ENCODE results near the gene MTMR2. TPM values are rescaled to one million over a fixed set of nuclear protein-coding genes. Genes with fewer than 3 reads are reported as not detected.

Gene MTMR2
- 12.3 TPM for polyA plus RNA-seq (2012; ENCODE audit: low read depth, missing spikeins)

DNA sequence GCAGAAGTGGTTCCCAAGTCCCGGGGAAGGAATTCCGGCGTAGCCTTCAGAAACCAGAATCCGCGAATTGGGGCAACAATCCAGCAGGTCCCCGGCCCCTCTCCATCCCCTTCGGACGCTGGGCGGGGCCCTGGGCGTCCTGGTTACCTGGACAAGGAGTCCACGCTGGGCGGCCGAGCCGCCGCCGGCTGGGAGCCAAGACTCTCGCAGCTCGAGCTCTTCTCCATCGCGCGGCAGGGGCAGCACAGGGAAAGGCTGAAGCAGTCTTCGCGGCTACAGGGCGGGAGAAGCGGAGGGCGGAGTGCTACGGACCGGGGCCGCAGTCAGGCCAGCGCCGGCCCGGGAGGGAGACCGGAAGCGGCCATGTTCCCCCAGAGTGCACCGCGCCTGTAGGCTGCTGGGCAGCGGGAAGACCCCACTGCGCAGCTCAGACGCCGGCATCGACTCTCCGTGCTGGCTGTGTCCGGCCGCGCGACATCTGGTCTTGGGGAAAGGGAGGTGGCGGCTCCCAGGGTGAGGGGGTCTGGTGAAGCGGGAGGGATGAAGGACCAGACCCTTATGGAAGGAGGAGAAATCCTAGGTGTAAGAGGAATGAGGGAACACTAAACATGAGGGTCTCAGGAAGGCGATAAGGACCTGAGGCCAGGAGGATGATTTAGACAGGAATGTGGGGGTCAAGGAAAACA lies at the start of gene MTMR2:
Gene MTMR2, minus strand, starts transcription at position 380 of the 686 bp plus-strand sequence. Its CDS starts 153 bp downstream, at position 227.
- DNase-seq (ENCODE audit: insufficient read length, low spot score): peak; percentile 59
- TF ChIP-seq POLR2A (IDR thresholded peaks at IDR 0.05; ENCODE audit: low read depth, low read length) (peak; percentile 95), POLR2AphosphoS5 (IDR thresholded peaks at IDR 0.05; ENCODE audit: low read depth, low read length) (peak; percentile 96), SPI1 (IDR thresholded peaks at IDR 0.05; ENCODE audit: low read depth, low read length) (no peak), PAX5 (IDR thresholded peaks at IDR 0.05; ENCODE audit: insufficient read depth, low read length, severe bottlenecking) (no peak), POU2F2 (IDR thresholded peaks at IDR 0.05; ENCODE audit: low read depth, low read length) (peak; percentile 83), TAF1 (IDR thresholded peaks at IDR 0.05; ENCODE audit: low read depth, low read length) (peak; percentile 92)
- peak; percentile 87 for FAIRE-seq

- TF ChIP-seq POU2F2 (IDR thresholded peaks at IDR 0.05; ENCODE audit: low read depth, low read length): no peak
- TF ChIP-seq SPI1 (IDR thresholded peaks at IDR 0.05; ENCODE audit: low read depth, low read length): no peak
- TF ChIP-seq POLR2AphosphoS5 (IDR thresholded peaks at IDR 0.05; ENCODE audit: low read depth, low read length): no peak
- TF ChIP-seq TAF1 (IDR thresholded peaks at IDR 0.05; ENCODE audit: low read depth, low read length): no peak
- TF ChIP-seq PAX5 (IDR thresholded peaks at IDR 0.05; ENCODE audit: insufficient read depth, low read length, severe bottlenecking): no peak
- no peak for TF ChIP-seq POLR2A (IDR thresholded peaks at IDR 0.05; ENCODE audit: low read depth, low read length)
- no peak for FAIRE-seq
- no peak for DNase-seq (ENCODE audit: insufficient read length, low spot score)
Observed at GRCh38 chr11:95972060-95972459, 48.2 kb upstream of the MTMR2 start.

GRCh38 chr11:95968585-95968984 lies 44.7 kb upstream of the MTMR2 start:
- no peak for DNase-seq (ENCODE audit: insufficient read length, low spot score)
- TF ChIP-seq POU2F2 (IDR thresholded peaks at IDR 0.05; ENCODE audit: low read depth, low read length) (no peak), POLR2AphosphoS5 (IDR thresholded peaks at IDR 0.05; ENCODE audit: low read depth, low read length) (no peak), TAF1 (IDR thresholded peaks at IDR 0.05; ENCODE audit: low read depth, low read length) (no peak), SPI1 (IDR thresholded peaks at IDR 0.05; ENCODE audit: low read depth, low read length) (no peak), PAX5 (IDR thresholded peaks at IDR 0.05; ENCODE audit: insufficient read depth, low read length, severe bottlenecking) (no peak), POLR2A (IDR thresholded peaks at IDR 0.05; ENCODE audit: low read depth, low read length) (no peak)
- no peak for FAIRE-seq

GRCh38 chr11:95964281-95964680 lies 40.4 kb upstream of the MTMR2 start:
- FAIRE-seq (no peak), DNase-seq (ENCODE audit: insufficient read length, low spot score) (no peak)
- no peak for TF ChIP-seq PAX5 (IDR thresholded peaks at IDR 0.05; ENCODE audit: insufficient read depth, low read length, severe bottlenecking)
- TF ChIP-seq POLR2A (IDR thresholded peaks at IDR 0.05; ENCODE audit: low read depth, low read length): no peak
- no peak for TF ChIP-seq TAF1 (IDR thresholded peaks at IDR 0.05; ENCODE audit: low read depth, low read length)
- TF ChIP-seq POU2F2 (IDR thresholded peaks at IDR 0.05; ENCODE audit: low read depth, low read length): no peak
- no peak for TF ChIP-seq POLR2AphosphoS5 (IDR thresholded peaks at IDR 0.05; ENCODE audit: low read depth, low read length)
- no peak for TF ChIP-seq SPI1 (IDR thresholded peaks at IDR 0.05; ENCODE audit: low read depth, low read length)

DNA sequence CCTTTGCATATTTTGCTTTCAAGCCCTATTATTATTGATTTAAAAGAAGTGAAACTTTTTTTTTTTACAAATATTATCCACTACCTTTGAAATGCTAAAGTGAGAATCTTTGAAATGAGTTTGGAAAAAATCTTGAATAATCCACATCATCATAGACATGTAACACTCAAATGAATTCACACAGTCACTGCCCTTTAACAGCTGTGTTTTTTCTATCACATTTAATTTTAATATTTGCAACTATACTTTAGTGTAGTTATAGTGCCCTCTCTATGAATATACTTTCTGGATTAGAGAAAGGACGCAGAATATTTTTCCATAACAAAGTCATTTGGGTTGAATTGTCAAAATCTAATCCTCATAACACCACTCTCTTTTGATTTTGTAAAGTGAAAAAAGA lies 37.9 kb upstream of the MTMR2 start:
- TF ChIP-seq POLR2A (IDR thresholded peaks at IDR 0.05; ENCODE audit: low read depth, low read length) (no peak), POLR2AphosphoS5 (IDR thresholded peaks at IDR 0.05; ENCODE audit: low read depth, low read length) (no peak), PAX5 (IDR thresholded peaks at IDR 0.05; ENCODE audit: insufficient read depth, low read length, severe bottlenecking) (no peak), SPI1 (IDR thresholded peaks at IDR 0.05; ENCODE audit: low read depth, low read length) (no peak), TAF1 (IDR thresholded peaks at IDR 0.05; ENCODE audit: low read depth, low read length) (no peak), POU2F2 (IDR thresholded peaks at IDR 0.05; ENCODE audit: low read depth, low read length) (no peak)
- no peak for FAIRE-seq
- no peak for DNase-seq (ENCODE audit: insufficient read length, low spot score)

DNA sequence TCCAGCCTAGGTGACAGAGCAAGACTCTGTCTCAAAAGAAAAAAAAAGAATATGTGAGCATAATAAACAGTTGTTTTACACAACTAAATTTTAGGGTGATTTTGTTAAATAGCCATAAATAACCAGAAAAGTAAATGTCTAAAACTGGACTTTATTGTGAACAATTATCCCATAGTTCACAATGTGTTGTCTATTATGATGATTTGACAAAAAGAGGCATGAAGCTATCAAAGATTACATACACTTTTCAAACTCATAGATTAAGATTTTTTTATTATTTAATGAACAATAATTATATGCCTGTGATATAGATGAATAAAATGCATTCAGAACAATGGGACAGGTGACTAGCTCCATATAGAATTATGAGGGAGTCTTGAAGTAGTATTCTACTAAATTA lies 27.0 kb upstream of the MTMR2 start:
- FAIRE-seq (no peak), DNase-seq (ENCODE audit: insufficient read length, low spot score) (no peak)
- TF ChIP-seq TAF1 (IDR thresholded peaks at IDR 0.05; ENCODE audit: low read depth, low read length) (no peak), PAX5 (IDR thresholded peaks at IDR 0.05; ENCODE audit: insufficient read depth, low read length, severe bottlenecking) (no peak), POLR2AphosphoS5 (IDR thresholded peaks at IDR 0.05; ENCODE audit: low read depth, low read length) (no peak), POU2F2 (IDR thresholded peaks at IDR 0.05; ENCODE audit: low read depth, low read length) (no peak), POLR2A (IDR thresholded peaks at IDR 0.05; ENCODE audit: low read depth, low read length) (no peak), SPI1 (IDR thresholded peaks at IDR 0.05; ENCODE audit: low read depth, low read length) (no peak)

DNA sequence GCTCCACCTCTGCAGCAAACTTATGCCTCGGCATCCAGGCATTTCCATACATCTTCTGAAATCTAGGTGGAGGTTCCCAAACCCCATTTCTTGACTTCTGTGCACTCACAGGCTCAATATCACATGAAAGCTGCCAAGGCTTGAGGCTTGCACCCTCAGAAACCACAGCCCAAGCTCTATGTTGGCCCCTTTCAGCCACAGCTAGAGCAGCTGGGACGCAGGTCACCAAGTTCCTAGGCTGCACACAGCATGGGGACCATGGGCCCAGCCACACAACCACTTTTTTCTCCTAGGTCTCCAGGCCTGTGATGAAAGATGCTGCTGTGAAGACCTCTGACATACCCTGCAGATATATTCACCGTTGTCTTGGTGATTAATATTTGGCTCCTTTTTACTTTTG lies 24.7 kb upstream of the MTMR2 start:
- TF ChIP-seq POLR2AphosphoS5 (IDR thresholded peaks at IDR 0.05; ENCODE audit: low read depth, low read length) (no peak), SPI1 (IDR thresholded peaks at IDR 0.05; ENCODE audit: low read depth, low read length) (no peak), PAX5 (IDR thresholded peaks at IDR 0.05; ENCODE audit: insufficient read depth, low read length, severe bottlenecking) (no peak)
- FAIRE-seq: no peak
- DNase-seq (ENCODE audit: insufficient read length, low spot score): no peak

GRCh38 chr11:95944623-95945022 lies 20.7 kb upstream of the MTMR2 start:
- no peak for DNase-seq (ENCODE audit: insufficient read length, low spot score)
- no peak for TF ChIP-seq SPI1 (IDR thresholded peaks at IDR 0.05; ENCODE audit: low read depth, low read length)
- no peak for TF ChIP-seq PAX5 (IDR thresholded peaks at IDR 0.05; ENCODE audit: insufficient read depth, low read length, severe bottlenecking)
- no peak for TF ChIP-seq TAF1 (IDR thresholded peaks at IDR 0.05; ENCODE audit: low read depth, low read length)
- no peak for TF ChIP-seq POLR2AphosphoS5 (IDR thresholded peaks at IDR 0.05; ENCODE audit: low read depth, low read length)
- no peak for TF ChIP-seq POLR2A (IDR thresholded peaks at IDR 0.05; ENCODE audit: low read depth, low read length)
- no peak for TF ChIP-seq POU2F2 (IDR thresholded peaks at IDR 0.05; ENCODE audit: low read depth, low read length)
- FAIRE-seq: no peak

DNA sequence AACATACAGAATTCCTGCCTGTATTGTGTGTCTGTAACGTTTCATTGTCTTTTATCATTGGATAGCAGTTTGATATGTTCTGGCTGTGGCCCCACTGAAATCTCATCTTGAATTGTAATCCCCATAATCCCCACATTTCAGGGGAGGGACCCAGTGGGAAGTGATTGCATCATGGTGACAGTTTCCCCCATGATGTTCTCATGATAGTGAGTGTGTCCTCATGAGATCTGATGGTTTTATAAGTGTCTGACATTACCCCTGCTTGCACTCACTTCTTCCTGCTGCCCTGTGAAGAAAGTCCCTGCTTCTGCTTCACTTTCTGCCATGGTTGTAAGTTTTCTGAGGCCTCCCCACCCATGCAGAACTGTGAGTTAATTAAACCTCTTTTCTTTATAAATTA lies 19.6 kb upstream of the MTMR2 start:
- DNase-seq (ENCODE audit: insufficient read length, low spot score): no peak
- no peak for FAIRE-seq
- no peak for TF ChIP-seq POU2F2 (IDR thresholded peaks at IDR 0.05; ENCODE audit: low read depth, low read length)
- no peak for TF ChIP-seq PAX5 (IDR thresholded peaks at IDR 0.05; ENCODE audit: insufficient read depth, low read length, severe bottlenecking)
- TF ChIP-seq POLR2A (IDR thresholded peaks at IDR 0.05; ENCODE audit: low read depth, low read length): no peak
- no peak for TF ChIP-seq POLR2AphosphoS5 (IDR thresholded peaks at IDR 0.05; ENCODE audit: low read depth, low read length)
- TF ChIP-seq SPI1 (IDR thresholded peaks at IDR 0.05; ENCODE audit: low read depth, low read length): no peak
- TF ChIP-seq TAF1 (IDR thresholded peaks at IDR 0.05; ENCODE audit: low read depth, low read length): no peak
